GM19023 (cell line): ENCODE results near the gene MT1A.
"Not testable (repeated sequence)": the region's sequence is repeated elsewhere in the genome, so short reads cannot be mapped to it uniquely, and the experiment has no call there.

Source experiments
- ATAC-seq: cut with Tn5 transposase; IDR thresholded peaks from one replicate; pipeline ENCODE4 v1.9.1; 2021; ENCODE audit warnings: mild to moderate bottlenecking, moderate library complexity; ENCODE audit not compliant: unreplicated experiment

The MT1A gene

GRCh38 chr16:56610017-56610608 is 28.4 kb upstream of the MT1A start:
- no peak for ATAC-seq

- no peak for ATAC-seq
Measured at GRCh38 chr16:56610609-56611111, 27.8 kb upstream of the MT1A start.

GRCh38 chr16:56611281-56611833 is 27.1 kb upstream of the MT1A start:
- no peak for ATAC-seq

GRCh38 chr16:56613706-56614105 is 24.8 kb upstream of the MT1A start:
- no peak for ATAC-seq

GRCh38 chr16:56614549-56614991 is 23.9 kb upstream of the MT1A start:
- no peak for ATAC-seq

- no peak for ATAC-seq
Measured at GRCh38 chr16:56615353-56615752, 23.1 kb upstream of the MT1A start.

GRCh38 chr16:56616608-56617211 is 21.8 kb upstream of the MT1A start:
- ATAC-seq: no peak

GRCh38 chr16:56617212-56618085 is 21.0 kb upstream of the MT1A start:
- ATAC-seq: no peak

- ATAC-seq: no peak
Measured at GRCh38 chr16:56618138-56618537, 20.3 kb upstream of the MT1A start.

GRCh38 chr16:56620339-56620897 is 18.0 kb upstream of the MT1A start:
- no peak for ATAC-seq

- not testable (repeated sequence) for ATAC-seq
Measured at GRCh38 chr16:56621665-56622445, 16.6 kb upstream of the MT1A start.

GRCh38 chr16:56623184-56623583 is 15.3 kb upstream of the MT1A start:
- ATAC-seq: not testable (repeated sequence)

GRCh38 chr16:56623637-56624036 is 14.8 kb upstream of the MT1A start:
- ATAC-seq: no peak

GRCh38 chr16:56625140-56625942 is 13.1 kb upstream of the MT1A start, which contains the start of gene MT1E:
MT1E (plus strand) TSS chr16:56625781; CDS start chr16:56625852, 71 bp downstream.
- ATAC-seq: peak; percentile 54

GRCh38 chr16:56625943-56626654 is 12.4 kb upstream of the MT1A start:
- peak; percentile 13 for ATAC-seq

- ATAC-seq: no peak
Measured at GRCh38 chr16:56626685-56627084, 11.8 kb upstream of the MT1A start.

GRCh38 chr16:56628486-56629350 is 9.7 kb upstream of the MT1A start:
- ATAC-seq: no peak

- no peak for ATAC-seq
Measured at GRCh38 chr16:56629531-56629930, 8.9 kb upstream of the MT1A start.
